Fibroblast of lung (primary cell): ENCODE data around the gene HHLA2.

Experiments used
- CTCF ChIP-seq, 2 donors: IDR thresholded peaks in 1 of 2; conservative IDR thresholded peaks in 1 of 2; 1 replicate in 1 of 2; 2 replicates in 1 of 2; pipeline ENCODE4 v1.5.1; 2011 to 2012; ENCODE audit warnings: low read length in 2 of 2, control low read depth in 1 of 2, inconsistent platforms in 1 of 2, low read depth in 1 of 2, mild to moderate bottlenecking in 1 of 2
- EZH2 ChIP-seq: IDR thresholded peaks from 2 replicates; pipeline ENCODE4 v1.5.1; 2012; ENCODE audit warnings: low read length, control low read depth, mild to moderate bottlenecking; ENCODE audit errors: missing control alignments

- no peak for TF ChIP-seq CTCF (conservative IDR thresholded peaks at IDR 0.05 in 1 of 2, IDR thresholded peaks at IDR 0.05 in 1 of 2; ENCODE audit: low read depth in 1 of 2, low read length in 2 of 2)
- no peak for TF ChIP-seq EZH2
Observed at GRCh38 chr3:108388136-108389132, 92.1 kb downstream of the HHLA2 start.
